ENCODE results near the gene GTPBP3.

GTPBP3 gene

DNA sequence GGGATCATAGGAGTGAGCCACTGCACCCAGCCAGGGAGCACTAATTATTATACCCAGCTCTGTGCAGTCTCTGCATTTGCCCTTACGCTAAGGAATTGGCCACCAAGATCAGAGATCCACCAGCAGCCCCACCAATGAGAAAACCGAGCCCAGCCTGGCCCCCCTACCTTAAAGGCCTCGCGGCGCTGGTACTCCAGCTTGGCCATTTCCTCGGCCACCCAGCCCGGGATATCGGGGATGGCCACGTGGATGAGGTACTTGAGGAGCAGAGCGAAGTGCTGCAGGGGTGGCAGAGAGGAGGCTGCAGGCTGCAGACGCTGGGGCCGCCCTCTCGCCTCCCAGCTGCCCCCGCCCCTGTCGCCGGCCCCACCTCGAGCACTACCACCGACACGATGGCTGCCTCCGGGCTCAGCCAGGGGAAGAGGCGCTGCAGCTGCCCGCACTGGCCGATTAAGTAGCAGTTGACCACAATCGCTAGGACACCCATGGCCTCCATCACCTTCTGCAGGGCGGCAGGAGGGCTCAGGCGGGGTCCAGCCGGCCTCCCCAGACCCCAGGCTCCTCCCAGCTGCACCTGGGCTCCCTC lies 10.2 kb upstream of the GTPBP3 start:
- no peak for DNase-seq

DNA sequence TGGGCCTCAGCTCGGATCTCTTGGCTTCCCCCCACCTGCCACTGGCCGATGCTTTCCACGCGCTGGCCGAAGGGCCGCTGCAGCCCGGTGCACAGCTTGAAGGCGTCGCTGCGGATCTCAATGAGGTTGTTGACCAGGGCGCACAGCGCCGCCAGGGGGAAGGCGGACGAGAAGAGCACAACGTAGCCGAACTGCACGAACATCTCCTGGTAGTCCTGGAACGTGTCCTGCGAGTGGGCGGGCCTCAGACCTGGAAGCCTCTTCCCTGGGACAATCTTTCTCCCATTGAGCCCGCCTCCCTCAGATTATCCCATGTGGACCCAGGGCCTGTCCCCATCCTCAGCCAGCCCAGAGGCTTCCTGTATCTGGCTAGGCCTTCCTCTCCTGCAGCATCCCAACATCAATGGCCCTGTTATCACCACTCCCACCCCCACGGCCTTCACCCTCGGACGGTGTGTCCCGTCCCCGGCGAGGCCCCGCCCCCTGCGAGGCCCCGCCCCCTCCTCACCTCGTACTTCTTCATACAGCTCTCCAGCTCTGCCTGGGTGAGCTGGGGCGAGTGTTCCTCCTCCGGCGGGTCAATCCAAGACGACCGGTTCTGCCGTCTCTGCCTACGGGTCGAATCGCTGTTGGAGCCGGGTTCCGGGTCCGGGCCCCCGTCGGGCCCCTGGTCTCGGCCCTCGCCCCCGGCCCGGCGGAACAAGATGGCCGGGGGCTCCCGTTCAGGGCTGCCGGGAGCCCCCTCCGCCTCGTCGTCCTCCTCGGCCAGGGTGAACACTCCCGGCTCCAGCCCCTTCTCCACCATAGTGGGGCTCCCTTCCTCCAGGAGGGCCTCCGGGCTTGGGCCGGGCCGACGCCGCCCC lies 9.5 kb upstream of the GTPBP3 start:
- peak in 3 of 56 donors; percentile 18 to 25 (median 20) for DNase-seq

DNA sequence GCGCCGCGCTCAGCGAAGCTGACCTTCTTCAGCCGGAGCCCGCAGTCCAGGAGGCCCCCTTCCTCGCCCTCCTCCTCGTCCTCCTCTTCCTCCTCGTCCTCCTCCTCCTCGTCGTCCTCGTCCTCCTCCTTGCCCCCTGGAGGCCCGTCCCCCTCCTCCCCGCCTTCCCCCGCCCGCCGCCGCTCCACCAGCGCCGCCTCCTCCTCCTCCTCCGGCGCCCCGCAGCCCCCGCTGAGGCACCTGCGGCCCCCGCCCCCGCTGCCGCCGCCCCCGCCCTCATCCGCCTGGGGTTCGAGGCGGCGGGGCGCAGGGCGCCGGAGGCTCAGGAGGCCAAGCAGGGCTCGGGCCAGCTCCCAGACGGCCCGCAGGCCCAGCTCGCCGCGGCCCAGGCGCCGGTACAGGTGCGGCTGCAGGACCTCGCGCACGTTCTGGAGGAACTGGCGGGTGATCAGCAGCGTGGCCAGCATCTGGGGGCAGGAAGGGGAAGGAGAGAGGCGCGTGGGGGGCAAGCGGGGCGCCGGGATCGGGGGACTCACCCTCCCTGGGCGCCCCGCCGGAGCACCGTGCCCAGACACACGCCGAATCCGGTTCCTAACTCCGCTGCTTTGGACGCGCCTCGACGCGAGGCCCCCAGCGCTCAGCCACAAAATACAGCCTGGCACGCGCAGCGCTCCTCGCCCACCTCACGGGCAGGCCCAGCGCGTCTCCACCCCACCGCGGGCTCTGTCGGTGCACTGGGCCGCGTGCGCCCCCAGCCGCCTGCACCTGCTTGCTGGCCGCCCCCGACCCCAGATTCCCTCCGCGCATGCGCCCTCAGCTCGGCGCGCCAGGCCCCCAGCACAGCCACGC lies 8.6 kb upstream of the GTPBP3 start:
- DNase-seq = no peak

DNA sequence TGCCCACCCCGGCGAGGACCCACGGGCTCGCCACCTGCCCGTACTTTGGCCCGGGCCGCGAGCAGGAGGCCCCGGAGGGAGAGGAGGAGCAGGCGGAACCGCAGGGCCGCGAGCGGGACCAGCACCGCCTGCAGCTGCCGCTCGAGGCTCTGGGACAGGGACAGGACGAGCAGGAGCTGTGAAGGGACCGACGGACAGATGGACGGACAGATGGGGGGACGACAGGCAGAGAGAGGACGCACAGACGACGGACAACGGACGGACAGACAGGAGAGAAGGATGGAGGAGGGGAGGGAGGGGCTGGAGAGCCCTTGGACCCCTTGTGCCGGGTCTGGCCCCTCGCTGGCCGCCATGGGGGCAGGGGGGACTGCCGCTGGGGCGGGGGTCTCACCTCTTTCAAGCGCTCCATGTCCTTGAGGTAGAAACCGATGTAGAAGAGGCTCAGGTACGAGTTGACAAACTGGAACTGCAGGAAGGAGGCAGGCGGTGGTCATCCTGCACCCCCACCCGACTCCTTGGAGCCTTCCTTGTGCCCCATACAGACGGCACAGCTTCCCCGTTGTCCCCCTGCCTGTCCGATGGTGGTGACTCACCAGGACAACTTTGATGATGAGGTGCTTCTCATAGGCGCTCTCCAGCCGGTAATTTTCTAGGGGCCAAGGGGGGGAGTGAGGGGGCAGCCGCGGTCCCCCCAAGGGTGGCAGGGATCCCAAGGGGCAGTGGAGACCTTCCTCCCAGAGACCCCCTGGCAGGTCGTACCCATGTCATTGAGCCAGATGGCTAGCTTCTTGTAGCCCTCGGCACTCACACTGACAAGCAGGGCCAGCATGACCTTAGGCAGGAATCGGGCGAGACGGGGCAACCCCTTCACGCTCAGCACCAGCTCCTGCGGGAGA lies 7.7 kb upstream of the GTPBP3 start:
- DNase-seq = no peak

- no peak for DNase-seq
These were observed 6.9 kb upstream of the GTPBP3 start for GRCh38 chr19:17330262-17331044.

- no peak for DNase-seq
These were observed 6.3 kb upstream of the GTPBP3 start for GRCh38 chr19:17331045-17331558.

DNA sequence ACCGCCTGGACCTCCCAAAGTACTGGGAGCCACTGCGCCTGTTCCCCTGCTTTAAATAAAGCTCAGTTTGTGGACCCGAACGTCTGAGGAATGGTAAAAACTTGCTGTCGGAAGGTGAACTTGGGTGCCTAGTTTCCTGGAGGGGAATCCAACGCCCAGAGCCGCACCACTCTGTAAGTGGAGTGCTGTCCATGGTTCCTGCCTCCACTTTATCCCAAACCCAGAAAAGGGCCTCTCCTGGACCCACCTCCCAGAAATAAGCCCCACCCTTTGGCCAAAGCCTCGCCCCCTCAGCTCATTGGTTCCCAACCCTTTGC lies 5.0 kb upstream of the GTPBP3 start:
- DNase-seq = no peak

DNA sequence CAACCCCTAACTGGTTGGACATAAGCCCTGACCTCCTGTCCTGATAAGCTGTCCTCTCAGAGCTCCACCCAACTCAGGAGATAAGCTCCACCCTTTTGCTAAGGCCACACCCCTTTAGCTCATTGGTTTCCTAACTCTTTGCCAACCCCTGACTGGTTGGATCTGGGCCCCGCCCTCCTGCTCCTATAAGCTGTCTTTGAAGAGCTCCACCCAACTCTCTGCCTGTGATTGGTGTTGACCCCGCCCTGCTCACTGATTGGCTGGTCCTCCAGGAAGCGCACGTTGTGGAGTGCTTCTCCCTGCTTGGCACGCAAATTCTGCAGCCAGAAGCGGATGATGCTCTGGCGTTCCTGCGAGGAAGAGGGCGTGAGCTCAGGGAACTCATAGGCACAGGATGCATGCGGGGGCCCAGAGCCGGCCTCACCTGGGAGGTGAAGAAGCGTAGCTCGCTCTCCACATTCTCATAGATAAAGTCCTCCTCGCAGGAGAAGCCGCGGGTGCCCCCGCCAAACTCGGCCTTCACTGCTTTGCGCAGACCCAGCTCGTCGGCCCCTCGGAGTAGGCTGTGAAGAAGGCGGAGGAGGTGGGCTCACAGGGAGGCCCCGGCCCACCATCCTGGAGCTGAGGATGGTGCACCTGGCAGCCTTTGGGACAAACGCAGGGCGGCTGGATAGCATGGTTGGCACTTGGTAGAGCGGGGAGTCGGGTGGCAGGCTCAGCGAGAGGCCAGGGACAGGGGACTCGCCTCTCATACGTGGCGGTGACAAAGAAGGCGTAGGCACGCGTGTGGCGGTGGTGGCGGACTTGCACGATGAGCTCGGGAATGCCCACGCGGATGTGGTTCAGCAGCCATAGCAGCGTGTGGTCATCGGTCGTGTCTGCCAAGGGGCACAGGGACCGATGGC lies 4.4 kb upstream of the GTPBP3 start:
- DNase-seq = peak in 7 of 56 donors; percentile 6 to 43 (median 22)

- DNase-seq = peak in 13 of 56 donors; percentile 14 to 52 (median 30)
These were observed 3.5 kb upstream of the GTPBP3 start for GRCh38 chr19:17333611-17334413.

GRCh38 chr19:17334414-17335409 lies 2.6 kb upstream of the GTPBP3 start, which contains the start of gene ANO8:
ANO8 (minus strand) TSS chr19:17334855; CDS start chr19:17334670, 185 bp downstream.
- DNase-seq = peak in 55 of 56 donors; percentile 60 to 97 (median 90)

GRCh38 chr19:17335575-17335974 lies 1.8 kb upstream of the GTPBP3 start:
- DNase-seq = no peak

DNA sequence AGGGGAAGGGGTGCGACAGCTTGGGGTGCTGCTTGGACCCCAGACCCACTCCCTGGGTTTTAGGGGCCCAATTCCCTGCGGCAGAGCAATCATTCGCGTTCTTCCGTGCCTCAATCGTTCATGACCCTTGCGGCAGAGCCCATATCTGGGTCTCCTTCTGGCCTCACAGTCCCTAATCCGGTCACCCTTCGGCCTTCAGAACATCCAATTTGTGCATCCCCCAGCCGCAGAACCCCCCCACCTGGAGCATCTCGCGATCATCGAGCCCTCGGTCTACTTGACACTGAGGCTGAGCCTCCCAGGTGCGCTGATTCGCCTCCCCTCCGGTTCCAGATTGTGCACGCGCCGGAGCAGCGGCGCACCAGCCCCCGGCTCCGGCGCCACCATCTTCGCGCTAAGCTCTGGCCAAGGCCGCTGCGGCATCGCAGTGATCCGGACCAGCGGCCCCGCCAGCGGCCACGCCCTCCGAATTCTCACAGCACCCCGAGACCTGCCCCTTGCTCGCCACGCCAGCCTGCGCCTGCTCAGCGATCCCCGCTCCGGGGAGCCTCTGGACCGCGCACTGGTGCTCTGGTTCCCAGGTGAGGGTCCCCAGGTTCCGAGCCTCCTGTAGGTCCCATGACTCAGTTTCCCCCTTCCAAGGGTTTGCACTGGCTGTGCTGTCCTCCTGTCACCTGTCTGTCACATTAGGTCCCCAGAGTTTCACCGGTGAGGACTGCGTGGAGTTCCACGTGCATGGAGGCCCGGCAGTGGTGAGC lies 501 bp downstream of the GTPBP3 start:
- DNase-seq = peak in 7 of 56 donors; percentile 19 to 59 (median 37)

- no peak for DNase-seq
These were observed 1.2 kb downstream of the GTPBP3 start for GRCh38 chr19:17338433-17339078.

DNA sequence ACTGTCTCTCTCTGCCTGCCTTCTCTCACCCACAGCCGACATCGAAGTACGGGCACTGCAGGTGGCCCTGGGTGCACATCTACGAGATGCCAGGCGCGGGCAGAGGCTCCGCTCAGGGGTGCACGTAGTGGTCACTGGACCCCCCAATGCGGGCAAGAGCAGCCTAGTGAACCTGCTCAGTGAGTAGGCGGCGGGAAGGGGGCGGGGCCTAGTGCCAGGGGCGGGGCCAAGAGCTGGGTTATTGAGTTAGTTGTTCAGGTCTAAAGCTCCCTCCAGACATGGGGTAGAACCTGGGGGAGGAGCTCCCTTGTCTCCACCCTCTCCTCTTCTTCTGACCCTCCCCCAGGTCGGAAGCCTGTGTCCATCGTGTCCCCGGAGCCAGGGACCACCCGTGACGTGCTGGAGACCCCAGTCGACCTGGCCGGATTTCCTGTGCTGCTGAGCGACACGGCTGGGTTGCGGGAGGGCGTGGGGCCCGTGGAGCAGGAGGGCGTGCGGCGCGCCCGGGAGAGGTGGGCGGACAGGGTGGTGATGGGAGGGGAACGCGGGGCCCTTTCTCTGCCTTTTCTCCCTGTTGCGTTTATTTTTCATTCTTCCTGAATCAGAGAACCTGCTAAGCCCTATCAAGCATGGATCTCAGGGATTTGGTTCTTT lies 1.9 kb downstream of the GTPBP3 start:
- peak in 3 of 56 donors; percentile 21 to 52 (median 42) for DNase-seq

All from nucleus accumbens (tissue), 56 donors.